Subcutaneous abdominal adipose tissue (tissue), 5 donors: ENCODE measurements around the gene CSF2RB.

Source experiments
- H3K27ac ChIP-seq: one replicate; pipeline ENCODE4 v1.7.0; 2013; ENCODE audit warnings: low read depth, mild to moderate bottlenecking, inconsistent platforms, low read length, moderate library complexity
- H3K27me3 ChIP-seq, 5 donors: one replicate each; pipeline ENCODE4 v1.7.0; 2013; ENCODE audit warnings: low read length in 5 of 5, inconsistent platforms in 1 of 5; ENCODE audit not compliant: control insufficient read depth in 5 of 5, insufficient read depth in 4 of 5
- H3K36me3 ChIP-seq, 5 donors: one replicate each; pipeline ENCODE4 v1.7.0; 2013; ENCODE audit warnings: low read length in 5 of 5; ENCODE audit not compliant: control insufficient read depth in 5 of 5, insufficient read depth in 5 of 5
- H3K4me1 ChIP-seq, 5 donors: one replicate each; pipeline ENCODE4 v1.7.0; 2013; ENCODE audit warnings: low read length in 5 of 5, mild to moderate bottlenecking in 3 of 5, moderate library complexity in 1 of 5; ENCODE audit not compliant: control insufficient read depth in 5 of 5, insufficient read depth in 5 of 5
- H3K4me3 ChIP-seq, 5 donors: one replicate each; pipeline ENCODE4 v1.7.0; 2013; ENCODE audit warnings: low read length in 5 of 5, low read depth in 1 of 5
- H3K9ac ChIP-seq, 5 donors: one replicate each; pipeline ENCODE4 v1.7.0; 2013; ENCODE audit warnings: low read length in 5 of 5, mild to moderate bottlenecking in 4 of 5, moderate library complexity in 3 of 5
- H3K9me3 ChIP-seq, 5 donors: one replicate each; pipeline ENCODE4 v1.7.0; 2013; ENCODE audit warnings: low read length in 5 of 5; ENCODE audit not compliant: control insufficient read depth in 5 of 5
- donor health status: healthy.
- donor health status: healthy.
- donor health status: healthy.
- donor health status: healthy.
- donor health status: healthy.

Gene CSF2RB

DNA sequence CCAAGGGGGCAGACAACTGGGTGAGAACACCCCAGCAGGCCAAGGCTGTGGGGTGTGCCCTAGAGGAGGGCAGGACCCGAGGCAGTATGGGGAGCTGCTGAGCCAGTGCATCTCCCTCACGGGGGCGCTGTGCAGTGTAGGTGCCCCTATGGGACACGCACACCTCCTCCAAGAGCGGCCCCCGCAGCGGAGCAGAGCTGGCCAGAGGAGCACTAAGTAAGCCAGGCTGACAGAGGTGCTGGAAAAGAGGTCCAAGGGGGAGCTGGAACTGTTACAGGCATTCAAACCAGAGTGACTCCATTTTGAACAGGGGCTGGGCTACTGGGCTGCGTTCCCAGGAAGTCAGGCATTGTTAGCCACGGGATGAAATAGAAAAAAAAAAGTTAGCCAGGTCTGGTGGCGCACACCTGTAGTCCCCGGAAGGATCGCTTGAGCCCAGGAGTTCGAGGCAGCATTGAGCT lies 64.0 kb downstream of the CSF2RB start:
- Histone ChIP-seq H3K9me3 (no peaks in the 10 kb centered on the region), H3K4me3 (peak overlapping the region; percentile 42 to 70 (median 59)), H3K27ac (no peak overlapping the region), H3K9ac (peak overlapping the region in 4 of 5 donors; percentile 16 to 51 (median 32)), H3K36me3 (no peaks in the 10 kb centered on the region), H3K27me3 (peaks cover under 1 to 16% (median 9%) of the 10 kb centered on the region in 5 donors), H3K4me1 (peaks cover 0 to 16% (median 7%) of the 10 kb centered on the region in 5 donors)

GRCh38 chr22:36977947-36978660 lies 64.7 kb downstream of the CSF2RB start:
- Histone ChIP-seq H3K36me3 (no peaks in the 10 kb centered on the region), H3K4me1 (peaks cover 0 to 16% (median 7%) of the 10 kb centered on the region in 5 donors), H3K4me3 (peak overlapping the region; percentile 42 to 70 (median 59)), H3K9me3 (no peaks in the 10 kb centered on the region), H3K27ac (no peak overlapping the region), H3K27me3 (peaks cover 6 to 21% (median 9%) of the 10 kb centered on the region in 5 donors), H3K9ac (peak overlapping the region in 4 of 5 donors; percentile 16 to 51 (median 32))

DNA sequence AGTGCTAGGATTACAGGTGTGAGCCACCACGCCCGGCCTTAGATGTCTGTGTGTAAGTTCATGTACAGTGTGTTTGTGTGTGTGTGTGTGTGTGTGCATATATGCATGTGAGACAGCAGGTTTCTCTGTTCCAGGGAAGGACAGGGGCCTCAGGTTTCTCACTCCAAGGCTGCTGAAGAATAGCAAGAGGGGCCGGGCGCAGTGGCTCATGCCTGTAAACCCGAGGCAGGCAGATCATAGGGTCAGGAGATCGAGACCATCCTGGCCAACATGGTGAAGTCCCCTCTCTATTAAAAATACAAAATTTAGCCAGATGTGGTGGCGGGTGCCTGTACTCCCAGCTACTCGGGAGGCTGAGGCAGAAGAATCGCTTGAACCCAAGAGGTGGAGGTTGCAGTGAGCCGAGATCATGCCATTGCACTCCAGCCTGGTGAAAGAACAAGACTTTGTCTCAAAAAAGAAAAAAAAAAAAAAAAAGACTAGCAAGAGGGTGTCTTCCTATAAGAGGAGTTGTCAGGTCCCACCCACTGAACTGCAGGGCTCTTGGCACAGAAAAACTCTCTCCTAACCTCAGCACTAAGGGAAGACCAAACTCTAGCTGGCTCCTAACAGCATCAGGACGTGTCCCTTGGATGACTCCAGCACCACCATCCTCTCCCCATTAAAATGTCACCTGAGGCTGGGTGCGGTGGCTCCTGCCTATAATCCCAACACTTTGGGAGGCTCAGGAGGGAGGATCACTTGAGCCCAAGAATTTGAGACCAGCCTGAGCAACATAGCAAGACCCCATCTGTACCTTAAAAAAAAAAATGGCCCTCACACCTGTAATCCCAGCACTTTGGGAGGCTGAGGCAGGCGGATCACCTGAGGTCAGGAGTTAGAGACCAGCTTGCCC lies 65.8 kb downstream of the CSF2RB start:
- Histone ChIP-seq H3K9ac (no peak overlapping the region), H3K36me3 (no peaks in the 10 kb centered on the region), H3K27ac (no peak overlapping the region), H3K4me3 (no peak overlapping the region), H3K27me3 (peaks cover 6 to 17% (median 9%) of the 10 kb centered on the region in 5 donors), H3K9me3 (no peaks in the 10 kb centered on the region), H3K4me1 (peaks cover 0 to 16% (median 7%) of the 10 kb centered on the region in 5 donors)

GRCh38 chr22:36981247-36981775 lies 67.9 kb downstream of the CSF2RB start:
- Histone ChIP-seq H3K4me3 (no peak overlapping the region), H3K4me1 (peaks cover 0 to 16% (median 7%) of the 10 kb centered on the region in 5 donors), H3K9ac (no peak overlapping the region), H3K27ac (no peak overlapping the region), H3K36me3 (no peaks in the 10 kb centered on the region), H3K27me3 (peaks cover 6 to 17% (median 8%) of the 10 kb centered on the region in 5 donors), H3K9me3 (peaks cover 3 to 13% (median 13%) of the 10 kb centered on the region in 5 donors)

- Histone ChIP-seq H3K4me1 (peaks cover 0 to 16% (median 7%) of the 10 kb centered on the region in 5 donors), H3K27ac (no peak overlapping the region), H3K9ac (no peak overlapping the region), H3K4me3 (no peak overlapping the region), H3K36me3 (no peaks in the 10 kb centered on the region), H3K9me3 (peaks cover 3 to 20% (median 15%) of the 10 kb centered on the region in 5 donors), H3K27me3 (peaks cover under 1 to 11% (median 6%) of the 10 kb centered on the region in 5 donors)
Observed at GRCh38 chr22:36982136-36982535, 68.7 kb downstream of the CSF2RB start.

- Histone ChIP-seq H3K27me3 (peaks cover 4 to 20% (median 17%) of the 10 kb centered on the region in 5 donors), H3K36me3 (no peaks in the 10 kb centered on the region), H3K9me3 (peaks cover 3 to 20% (median 15%) of the 10 kb centered on the region in 5 donors), H3K9ac (no peak overlapping the region), H3K4me1 (peaks cover 0 to 7% (median 0%) of the 10 kb centered on the region in 5 donors), H3K4me3 (peak overlapping the region in 1 of 5 donors; percentile 15), H3K27ac (no peak overlapping the region)
Observed at GRCh38 chr22:36985211-36985889, 71.9 kb downstream of the CSF2RB start.

DNA sequence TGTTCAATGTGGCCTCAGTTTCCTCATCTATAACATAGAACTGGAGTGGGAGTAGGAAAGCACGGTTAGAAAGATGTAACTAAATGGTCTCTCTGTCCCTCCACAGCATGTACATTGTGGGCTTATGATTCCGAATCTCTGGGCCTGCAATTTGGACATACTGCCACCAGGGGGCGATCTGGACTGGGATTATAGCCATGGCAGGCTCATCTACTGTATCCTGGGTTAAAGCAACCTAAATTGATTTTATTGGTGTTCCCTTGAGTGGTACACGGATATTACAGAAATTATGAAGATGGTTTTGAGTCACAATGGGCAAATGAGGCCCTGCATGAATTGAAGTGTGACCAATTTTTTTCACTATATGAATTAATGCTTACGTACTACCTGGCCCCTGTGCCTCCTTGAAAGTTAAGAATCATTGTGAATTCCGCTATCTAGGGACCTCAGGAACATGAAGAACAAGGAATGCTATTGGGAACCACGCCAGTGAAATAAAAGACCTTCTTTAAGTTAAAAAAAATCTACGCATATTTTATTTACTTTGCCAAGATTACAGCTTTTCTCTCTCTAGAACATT lies 72.9 kb downstream of the CSF2RB start:
- Histone ChIP-seq H3K9ac (no peak overlapping the region), H3K4me3 (peak overlapping the region in 1 of 5 donors; percentile 15), H3K27me3 (peaks cover 10 to 30% (median 26%) of the 10 kb centered on the region in 5 donors), H3K9me3 (peaks cover 3 to 20% (median 15%) of the 10 kb centered on the region in 5 donors), H3K27ac (no peak overlapping the region), H3K4me1 (no peaks in the 10 kb centered on the region), H3K36me3 (no peaks in the 10 kb centered on the region)

- H3K27me3 ChIP-seq: peaks cover 10 to 31% (median 21%) of the 10 kb centered on the region in 5 donors
Observed at GRCh38 chr22:36988075-36988832, 74.8 kb downstream of the CSF2RB start.

More at GRCh38 chr22:36988075-36988832, 74.8 kb downstream of the CSF2RB start:
- Histone ChIP-seq H3K27ac (no peak overlapping the region), H3K4me3 (no peak overlapping the region), H3K36me3 (no peaks in the 10 kb centered on the region), H3K9ac (no peak overlapping the region), H3K9me3 (peaks cover 3 to 20% (median 15%) of the 10 kb centered on the region in 5 donors), H3K4me1 (no peaks in the 10 kb centered on the region)
